CD4-positive, alpha-beta T cell (primary cell): Measurements from ENCODE around the gene GAS2L2. TPM values are rescaled to one million over a fixed set of nuclear protein-coding genes. Genes with fewer than 3 reads are reported as not detected.

Experiments
- ATAC-seq: fragments of 200-7000 bp; cut with Tn5 transposase; one replicate; pipeline ENCODE4 v1.10.0; 2022; ENCODE audit warnings: mild to moderate bottlenecking; ENCODE audit not compliant: poor library complexity
- CTCF ChIA-PET: fragments of 350-600 bp; sonication (Branson Sonifier 250); formaldehyde crosslinking; loops from one replicate; lab custom pipeline; 2021; ENCODE audit warnings: antibody characterized with exemption, inconsistent platforms; lab: Charles Lee
- POLR2A ChIA-PET: fragments of 350-600 bp; sonication (Branson Sonifier 250); formaldehyde crosslinking; loops from one replicate; lab custom pipeline; 2021; ENCODE audit warnings: antibody characterized with exemption, inconsistent platforms; lab: Charles Lee
- DNase-seq, 14 experiments: peaks; one replicate each; pipeline ENCODE4 v3.0.0-alpha.2; 2013 to 2020; ENCODE audit warnings: mixed read lengths in 2 of 14
- H3K27ac ChIP-seq, 2 donors: one replicate each; pipeline versions ENCODE4 v1.5.1 to v1.7.0; 2013; ENCODE audit warnings: low read length in 2 of 2, low read depth in 1 of 2, mild to moderate bottlenecking in 1 of 2
- H3K27me3 ChIP-seq, 2 experiments: 1 replicate in 1 of 2; 2 replicates in 1 of 2; pipeline versions ENCODE4 v1.6.1 to v1.7.0; 2013; ENCODE audit warnings: low read length in 2 of 2, control low read depth in 1 of 2, mild to moderate bottlenecking in 1 of 2, moderate library complexity in 1 of 2; ENCODE audit not compliant: insufficient read depth in 2 of 2, control insufficient read depth in 1 of 2
- H3K36me3 ChIP-seq: one replicate; pipeline ENCODE4 v1.6.1; 2013; ENCODE audit warnings: low read length, control low read depth; ENCODE audit not compliant: insufficient read depth
- H3K4me1 ChIP-seq: one replicate; pipeline ENCODE4 v1.6.1; 2013; ENCODE audit warnings: low read length, control low read depth; ENCODE audit not compliant: insufficient read depth
- H3K4me3 ChIP-seq: one replicate; pipeline ENCODE4 v1.5.1; 2013; ENCODE audit warnings: mild to moderate bottlenecking, low read length, moderate library complexity
- H3K9me3 ChIP-seq, 2 experiments: 1 replicate in 1 of 2; 2 replicates in 1 of 2; pipeline versions ENCODE4 v1.6.1 to v1.7.0; 2013; ENCODE audit warnings: low read length in 2 of 2, mild to moderate bottlenecking in 2 of 2, control low read depth in 1 of 2, moderate library complexity in 1 of 2; ENCODE audit not compliant: control insufficient read depth in 1 of 2, insufficient read depth in 1 of 2
- H3K27ac Mint-ChIP-seq: one replicate; pipeline ENCODE4 v1.8.0; 2020; ENCODE audit warnings: mixed read lengths
- H3K27me3 Mint-ChIP-seq: one replicate; pipeline ENCODE4 v1.8.0; 2021; ENCODE audit warnings: mixed read lengths
- H3K36me3 Mint-ChIP-seq: one replicate; pipeline ENCODE4 v1.8.0; 2021; ENCODE audit warnings: low read depth, mixed read lengths
- H3K4me1 Mint-ChIP-seq: one replicate; pipeline ENCODE4 v1.8.0; 2021; ENCODE audit warnings: low read depth, mixed read lengths
- H3K4me3 Mint-ChIP-seq: one replicate; pipeline ENCODE4 v1.8.0; 2020; ENCODE audit warnings: mild to moderate bottlenecking, mixed read lengths
- H3K9me3 Mint-ChIP-seq: one replicate; pipeline ENCODE4 v1.8.0; 2020; ENCODE audit warnings: mixed read lengths
- intact Hi-C, 2 experiments: fragments of 100-400 bp; cut with DNase I in 1 of 2; cut with micrococcal nuclease in 1 of 2; formaldehyde crosslinking; loops; one replicate each; pipeline versions ENCODE4 v1.15.1 to v1.9.0; 2023 to 2025; cut with DNase I, micrococcal nuclease
- total RNA-seq, 174 experiments: library from RNA in 2 of 174; stranded (reverse) in 2 of 174; gene quantifications; one replicate each; pipeline ENCODE4 v1.2.3 and lab custom pipeline; 2021 to 2026
- TF ChIP-seq, protein P1 (sequence below): fragments of 200-600 bp; IDR thresholded peaks from one replicate; pipeline ENCODE4 v1.8.0; 2022; ENCODE audit warnings: antibody characterized with exemption, mild to moderate bottlenecking

GAS2L2 gene
- total RNA-seq, 2 experiments from 2014 or later: 0.19 to 0.22 TPM

DNA sequence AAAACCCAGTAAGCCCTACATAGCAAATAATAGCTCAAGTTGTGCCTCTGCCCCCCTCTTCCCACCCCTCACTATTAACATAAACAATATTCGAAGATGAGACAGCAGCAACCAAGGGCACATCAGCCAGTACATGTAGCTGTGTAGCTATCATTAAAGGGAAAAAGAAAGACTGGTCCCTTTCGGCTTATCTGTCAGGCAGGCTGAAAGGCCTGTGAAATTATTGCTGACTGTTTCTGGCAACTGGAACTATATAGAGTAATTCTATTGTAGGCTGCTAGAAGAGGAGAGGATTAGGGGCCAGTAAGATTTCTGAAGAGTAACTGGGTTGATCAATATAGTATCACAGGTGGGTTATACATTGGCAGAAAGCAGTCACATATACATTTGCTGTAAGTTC is 58.1 kb downstream of the GAS2L2 start:
- no peaks in the 10 kb centered on the region for H3K9me3 ChIP-seq
- H3K36me3 ChIP-seq: peaks cover 70% of the 10 kb centered on the region
- no peaks in the 10 kb centered on the region for H3K9me3 Mint-ChIP-seq
- H3K4me3 ChIP-seq: no peak overlapping the region
- intact Hi-C loops: no loop called here
- no peak overlapping the region for H3K27ac ChIP-seq
- H3K4me3 Mint-ChIP-seq: no peak overlapping the region
- no peaks in the 10 kb centered on the region for H3K27me3 ChIP-seq
- TF ChIP-seq, protein P1, sequence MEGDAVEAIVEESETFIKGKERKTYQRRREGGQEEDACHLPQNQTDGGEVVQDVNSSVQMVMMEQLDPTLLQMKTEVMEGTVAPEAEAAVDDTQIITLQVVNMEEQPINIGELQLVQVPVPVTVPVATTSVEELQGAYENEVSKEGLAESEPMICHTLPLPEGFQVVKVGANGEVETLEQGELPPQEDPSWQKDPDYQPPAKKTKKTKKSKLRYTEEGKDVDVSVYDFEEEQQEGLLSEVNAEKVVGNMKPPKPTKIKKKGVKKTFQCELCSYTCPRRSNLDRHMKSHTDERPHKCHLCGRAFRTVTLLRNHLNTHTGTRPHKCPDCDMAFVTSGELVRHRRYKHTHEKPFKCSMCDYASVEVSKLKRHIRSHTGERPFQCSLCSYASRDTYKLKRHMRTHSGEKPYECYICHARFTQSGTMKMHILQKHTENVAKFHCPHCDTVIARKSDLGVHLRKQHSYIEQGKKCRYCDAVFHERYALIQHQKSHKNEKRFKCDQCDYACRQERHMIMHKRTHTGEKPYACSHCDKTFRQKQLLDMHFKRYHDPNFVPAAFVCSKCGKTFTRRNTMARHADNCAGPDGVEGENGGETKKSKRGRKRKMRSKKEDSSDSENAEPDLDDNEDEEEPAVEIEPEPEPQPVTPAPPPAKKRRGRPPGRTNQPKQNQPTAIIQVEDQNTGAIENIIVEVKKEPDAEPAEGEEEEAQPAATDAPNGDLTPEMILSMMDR: no peak
- H3K27ac Mint-ChIP-seq: no peak overlapping the region
- H3K4me1 Mint-ChIP-seq: no peaks in the 10 kb centered on the region
- H3K4me1 ChIP-seq: no peaks in the 10 kb centered on the region
- H3K27me3 Mint-ChIP-seq: no peaks in the 10 kb centered on the region
- ChIA-PET CTCF (no interaction called here), POLR2A (no interaction called here)
- ATAC-seq (no peak), DNase-seq (no peak)
- H3K36me3 Mint-ChIP-seq: peaks cover 77% of the 10 kb centered on the region

Other genes with a start within 250 kb of the GAS2L2 start
- 10 to 100 TPM; 23.4 to 24.3 TPM for gene SLFN12L, start 215.6 kb downstream of the GAS2L2 start, total RNA-seq
- gene SLFN14, start 192.4 kb downstream of the GAS2L2 start, total RNA-seq: not detected
- gene PEX12, start 174.7 kb downstream of the GAS2L2 start, total RNA-seq: 1 to 10 TPM; 3.0 to 3.2 TPM
- 10 to 100 TPM; 67.0 to 69.2 TPM for gene AP2B1, start 165.9 kb downstream of the GAS2L2 start, total RNA-seq
- under 1 TPM; 0.22 to 0.47 TPM for gene RASL10B, start 21.6 kb downstream of the GAS2L2 start, total RNA-seq
- not detected for gene C17orf50, start 7.6 kb upstream of the GAS2L2 start, total RNA-seq
- 1 to 10 TPM; 6.7 to 9.9 TPM for gene MMP28, start 42.4 kb upstream of the GAS2L2 start, total RNA-seq
- 100 to 1,000 TPM; 114 to 119 TPM for gene TAF15, start 56.2 kb upstream of the GAS2L2 start, total RNA-seq
- gene HEATR9, start 115.7 kb upstream of the GAS2L2 start, total RNA-seq: under 1 TPM; 0.47 to 0.61 TPM
- gene CCL5, start 127.1 kb upstream of the GAS2L2 start, total RNA-seq: 10 to 100 TPM; 35.6 to 40.1 TPM
- not detected for gene RDM1, start 177.5 kb upstream of the GAS2L2 start, total RNA-seq
- gene LYZL6, start 190.5 kb upstream of the GAS2L2 start, total RNA-seq: not detected
- gene CCL16, start 228.3 kb upstream of the GAS2L2 start, total RNA-seq: not detected
- not detected for gene CCL14, start 233.5 kb upstream of the GAS2L2 start, total RNA-seq
- not detected for gene CCL15, start 248.3 kb upstream of the GAS2L2 start, total RNA-seq